HG03565 (cell line): ENCODE measurements around the gene CHD9.

Experiments
- ATAC-seq: cut with Tn5 transposase; IDR thresholded peaks from one replicate; pipeline ENCODE4 v1.9.1; 2021; ENCODE audit warnings: mild to moderate bottlenecking, moderate library complexity; ENCODE audit not compliant: unreplicated experiment

The CHD9 gene

DNA sequence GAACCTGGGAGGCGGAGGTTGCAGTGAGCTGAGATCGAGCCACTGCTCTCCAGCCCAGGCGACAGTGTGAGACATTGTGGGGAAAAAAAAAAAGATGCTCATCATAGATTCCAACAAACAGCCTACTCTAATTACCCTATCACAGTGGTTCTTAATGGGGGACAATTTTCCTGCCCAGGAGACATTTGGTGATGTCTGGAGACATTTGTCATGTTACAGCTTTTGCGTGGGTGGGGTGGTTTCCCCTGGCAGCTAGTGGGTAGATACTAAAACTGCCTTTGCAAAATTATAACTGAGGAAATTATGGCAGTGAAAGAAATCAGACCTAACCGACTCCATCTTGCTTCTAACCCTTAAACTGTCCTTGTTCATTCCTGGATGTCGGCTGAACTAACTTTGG is 287.0 kb downstream of the CHD9 start:
- no peak for ATAC-seq

DNA sequence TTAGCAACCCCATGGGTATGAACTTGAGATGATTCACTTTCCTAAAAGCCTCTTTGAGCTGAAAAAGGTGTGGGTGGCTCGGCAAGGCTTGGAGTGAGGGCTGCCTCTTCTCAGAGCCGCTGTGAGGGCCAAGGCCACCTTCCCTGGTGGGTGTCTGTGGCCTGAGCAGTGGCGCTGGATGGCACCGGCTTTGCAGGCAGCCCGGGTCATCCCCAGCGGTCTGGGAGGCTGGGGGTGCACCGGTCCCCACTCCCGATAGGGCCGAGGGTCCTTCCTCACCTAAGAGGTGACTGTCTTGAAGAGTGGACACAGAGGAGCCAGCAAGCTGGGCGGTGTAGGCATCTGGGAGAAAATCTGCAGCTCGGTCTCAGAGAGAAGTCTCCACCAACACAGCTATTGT is 300.3 kb downstream of the CHD9 start:
- ATAC-seq = no peak

DNA sequence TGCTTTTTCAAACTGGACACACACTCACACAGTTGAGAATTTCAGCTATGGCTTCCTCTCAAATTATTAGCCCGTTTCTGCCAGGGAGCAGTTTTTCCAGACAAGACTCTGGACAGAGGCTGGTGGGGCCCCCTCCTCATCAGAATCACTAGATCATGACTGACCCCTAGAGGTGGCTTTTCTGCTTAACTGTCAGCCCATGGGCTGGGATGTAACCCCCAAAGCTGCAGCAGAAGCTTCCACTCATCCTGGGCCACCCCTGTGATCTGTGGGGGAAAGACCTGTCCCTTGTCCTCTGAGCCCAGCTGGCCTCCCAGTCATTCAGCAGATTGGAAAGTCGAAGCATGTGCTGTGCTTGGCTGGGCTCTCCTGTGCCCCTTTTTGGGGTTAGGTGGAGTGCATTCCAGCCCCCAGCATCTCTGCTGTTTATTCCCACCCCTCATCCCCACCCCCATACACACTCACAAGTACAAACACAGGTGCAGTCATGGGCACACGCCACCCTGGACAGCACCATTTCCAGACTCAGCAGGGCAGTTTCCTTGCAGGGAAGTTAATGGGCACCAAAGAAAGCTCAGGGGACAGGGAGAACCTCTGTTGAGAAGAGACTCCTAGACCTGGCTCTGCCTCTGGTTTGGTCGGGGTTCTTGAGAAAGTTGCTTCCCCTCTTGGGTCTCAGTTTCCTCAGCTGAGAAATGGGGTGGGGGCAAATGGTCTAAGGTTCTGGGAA is 301.9 kb downstream of the CHD9 start:
- ATAC-seq = no peak

GRCh38 chr16:53357208-53357586 is 302.4 kb downstream of the CHD9 start:
- no peak for ATAC-seq

- no peak for ATAC-seq
Measured at GRCh38 chr16:53357955-53358354, 303.2 kb downstream of the CHD9 start.

GRCh38 chr16:53358884-53359283 is 304.1 kb downstream of the CHD9 start:
- no peak for ATAC-seq

- ATAC-seq = no peak
Measured at GRCh38 chr16:53369921-53370320, 315.1 kb downstream of the CHD9 start.

DNA sequence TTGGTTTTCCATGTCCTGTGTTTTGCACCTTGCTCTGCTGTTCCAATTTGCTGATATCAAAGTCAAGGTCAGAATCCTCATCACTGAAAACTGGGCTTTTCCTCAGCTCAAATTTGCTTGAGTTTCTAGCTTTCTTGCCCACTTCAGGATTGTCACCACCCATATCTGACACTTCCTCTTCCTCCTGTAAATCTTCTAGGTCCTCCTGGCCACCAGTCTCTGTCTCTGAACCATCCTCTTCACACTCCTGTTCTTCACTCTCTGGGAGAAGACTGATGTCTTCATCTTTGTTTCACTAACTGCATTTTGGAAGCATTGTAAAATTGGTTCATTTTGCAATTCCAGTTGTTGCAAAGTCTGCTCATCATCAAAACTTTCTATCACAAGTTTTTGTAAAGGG is 316.0 kb downstream of the CHD9 start:
- ATAC-seq = no peak

DNA sequence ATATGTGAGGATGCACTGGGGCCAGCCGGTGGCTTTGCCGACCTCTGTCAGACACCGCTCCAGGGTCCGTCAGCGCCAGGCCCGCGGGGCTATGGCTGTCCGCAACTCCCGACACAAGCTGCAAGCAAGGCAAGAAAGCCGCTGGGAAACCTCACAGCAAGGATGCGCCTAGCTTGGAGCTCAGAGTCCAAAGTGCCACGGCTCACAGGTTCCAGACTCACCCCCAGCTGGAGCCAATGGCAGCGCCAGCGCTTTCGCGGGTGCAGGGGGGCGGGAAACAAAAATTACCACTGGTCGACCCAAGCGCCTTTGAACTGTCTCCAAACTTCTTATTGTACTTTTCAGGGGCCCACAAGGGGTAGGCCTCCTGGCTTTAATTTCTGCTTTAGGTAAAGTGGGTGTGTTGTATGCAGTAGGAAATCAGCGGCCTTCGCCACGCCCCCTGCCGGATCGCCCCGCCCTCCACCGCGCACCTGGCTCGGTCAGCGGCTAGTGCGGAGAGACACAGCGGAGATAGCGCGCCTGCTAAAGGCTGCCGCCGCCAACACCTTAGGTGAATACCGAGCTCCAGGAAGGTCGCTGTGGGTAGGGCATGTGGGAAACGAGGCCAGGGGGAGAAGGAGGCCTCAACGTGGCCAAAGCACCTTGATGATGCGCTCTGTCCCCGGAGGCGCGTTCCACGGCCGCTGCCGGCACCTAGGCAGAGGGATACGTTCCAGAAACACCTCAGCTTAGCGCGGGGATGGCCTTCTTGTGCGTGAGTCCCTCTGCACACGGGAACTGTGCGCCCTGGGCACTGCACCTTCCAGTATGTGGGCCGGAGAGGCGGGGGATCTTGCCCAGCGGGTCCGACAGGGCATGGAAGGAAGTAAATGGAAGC is 318.4 kb downstream of the CHD9 start:
- ATAC-seq = no peak

DNA sequence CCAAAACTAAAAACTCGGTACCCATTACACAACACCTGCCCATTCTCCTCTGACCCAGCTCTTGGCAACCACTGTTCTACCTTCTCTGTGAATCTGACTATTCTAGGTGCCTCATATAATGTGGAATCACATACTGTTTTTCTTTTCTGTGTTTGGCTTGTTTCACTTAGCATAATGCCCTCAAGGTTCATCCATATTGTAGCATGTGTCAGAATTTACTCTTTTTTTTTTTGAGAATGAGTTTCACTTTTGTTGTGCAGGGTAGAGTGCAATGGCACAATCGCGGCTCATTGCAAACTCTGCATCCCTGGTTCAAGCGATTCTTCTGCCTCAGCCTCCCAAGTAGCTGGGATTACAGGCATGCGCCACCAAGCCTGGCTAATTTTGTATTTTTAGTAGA is 320.0 kb downstream of the CHD9 start:
- no peak for ATAC-seq

GRCh38 chr16:53378138-53378537 is 323.3 kb downstream of the CHD9 start:
- no peak for ATAC-seq
